ELF-1 (cell line): ENCODE measurements around the gene SQSTM1.
"Not testable (repeated sequence)": the region's sequence is repeated elsewhere in the genome, so short reads cannot be mapped to it uniquely, and the experiment has no call there.

Experiments used
- DNase-seq: peaks from one replicate; pipeline ENCODE4 v3.0.0-alpha.2; 2016; ENCODE audit warnings: low read depth, low spot score

SQSTM1 gene

GRCh38 chr5:179820483-179821297, at the start of gene SQSTM1:
TSS of gene SQSTM1 (plus strand) at chr5:179820905. CDS start at chr5:179820937, 32 bp downstream.
- DNase-seq: peak; percentile 76

- no peak for DNase-seq
These were observed 49.3 kb upstream of the SQSTM1 start for GRCh38 chr5:179771311-179771895.

GRCh38 chr5:179772351-179772750, 48.4 kb upstream of the SQSTM1 start:
- no peak for DNase-seq

- no peak for DNase-seq
These were observed 47.0 kb upstream of the SQSTM1 start for GRCh38 chr5:179773686-179774040.

GRCh38 chr5:179774442-179774841, 46.3 kb upstream of the SQSTM1 start:
- DNase-seq: no peak

- no peak for DNase-seq
These were observed 44.2 kb upstream of the SQSTM1 start for GRCh38 chr5:179776411-179776938.

GRCh38 chr5:179777456-179777855, 43.2 kb upstream of the SQSTM1 start:
- no peak for DNase-seq

GRCh38 chr5:179777909-179778308, 42.8 kb upstream of the SQSTM1 start:
- DNase-seq: no peak

- no peak for DNase-seq
These were observed 42.1 kb upstream of the SQSTM1 start for GRCh38 chr5:179778591-179778990.

GRCh38 chr5:179779826-179780225, 40.9 kb upstream of the SQSTM1 start:
- no peak for DNase-seq

GRCh38 chr5:179780362-179780761, 40.3 kb upstream of the SQSTM1 start:
- DNase-seq: no peak

- no peak for DNase-seq
These were observed 38.9 kb upstream of the SQSTM1 start for GRCh38 chr5:179781846-179782245.

- DNase-seq: no peak
These were observed 37.6 kb upstream of the SQSTM1 start for GRCh38 chr5:179783128-179783527.

- DNase-seq: no peak
These were observed 33.8 kb upstream of the SQSTM1 start for GRCh38 chr5:179786861-179787260.

GRCh38 chr5:179788193-179788854, 32.4 kb upstream of the SQSTM1 start:
- no peak for DNase-seq

- DNase-seq: not testable (repeated sequence)
These were observed 31.4 kb upstream of the SQSTM1 start for GRCh38 chr5:179789278-179789677.

GRCh38 chr5:179791881-179792611, 28.7 kb upstream of the SQSTM1 start:
- DNase-seq: no peak

- DNase-seq: no peak
These were observed 27.9 kb upstream of the SQSTM1 start for GRCh38 chr5:179792612-179793467.

GRCh38 chr5:179793468-179794139, 27.1 kb upstream of the SQSTM1 start, which contains the start of gene LTC4S:
TSS of gene LTC4S (plus strand) at chr5:179793986. CDS start at chr5:179794081, 95 bp downstream.
- no peak for DNase-seq

GRCh38 chr5:179794171-179794570, 26.5 kb upstream of the SQSTM1 start:
- no peak for DNase-seq
